H1 (cell line): ENCODE measurements around the gene RAB11FIP5. TPM values are rescaled to one million over a fixed set of nuclear protein-coding genes. Genes with fewer than 3 reads are reported as not detected.

Source experiments
- CTCF ChIA-PET: fragments of 300-600 bp; sonication (Branson Sonifier 250); formaldehyde crosslinking; loops from one replicate; lab custom pipeline; 2021; ENCODE audit not compliant: partially characterized antibody; lab: Charles Lee
- POLR2A ChIA-PET: fragments of 300-600 bp; sonication (Branson Sonifier 250); formaldehyde crosslinking; loops from one replicate; lab custom pipeline; 2021; ENCODE audit warnings: inconsistent platforms; ENCODE audit not compliant: partially characterized antibody; lab: Charles Lee
- DNase-seq, 2 experiments: peaks; one replicate each; pipeline versions ENCODE4 v3.0.0 to v3.0.0-alpha.2; 2010 to 2022; ENCODE audit warnings: low spot score in 2 of 2, low read depth in 1 of 2, mixed read lengths in 1 of 2
- FAIRE-seq: peaks from 2 replicates; lab custom pipeline; 2011; peaks lifted over from hg19 to GRCh38; lab: Jason Lieb, UNC
- H2AFZ ChIP-seq: 2 replicates; pipeline ENCODE4 v1.8.1; 2012; ENCODE audit warnings: low read length, inconsistent platforms
- H2AK5ac ChIP-seq: 2 replicates; pipeline ENCODE4 v1.6.1; 2013; ENCODE audit warnings: low read depth, low read length
- H2BK120ac ChIP-seq: replicated peaks from 2 replicates; pipeline ENCODE3; 2013; ENCODE audit warnings: low read depth, low read length, inconsistent platforms
- H2BK12ac ChIP-seq: 2 replicates; pipeline ENCODE4 v1.6.1; 2013; ENCODE audit warnings: low read depth, low read length
- H2BK15ac ChIP-seq: 2 replicates; pipeline ENCODE4 v1.6.1; 2013; ENCODE audit warnings: low read length
- H2BK20ac ChIP-seq: 2 replicates; pipeline ENCODE4 v1.6.1; 2013; ENCODE audit warnings: low read length
- H2BK5ac ChIP-seq: 2 replicates; pipeline ENCODE4 v1.6.1; 2013; ENCODE audit warnings: low read depth, low read length
- H3K14ac ChIP-seq: 2 replicates; pipeline ENCODE4 v1.6.1; 2013; ENCODE audit warnings: inconsistent platforms; ENCODE audit not compliant: insufficient read length
- H3K18ac ChIP-seq: 2 replicates; pipeline ENCODE4 v1.6.1; 2013; ENCODE audit warnings: low read length; ENCODE audit errors: extremely low read depth
- H3K23ac ChIP-seq: 2 replicates; pipeline ENCODE4 v1.6.1; 2013; ENCODE audit warnings: inconsistent platforms; ENCODE audit not compliant: insufficient read length
- H3K23me2 ChIP-seq: 2 replicates; pipeline ENCODE4 v1.6.1; 2013; ENCODE audit warnings: low read depth, low read length
- H3K27ac ChIP-seq: 2 replicates; pipeline ENCODE4 v1.6.1; 2011; ENCODE audit warnings: low read depth, low read length, inconsistent platforms
- H3K27me3 ChIP-seq, 4 experiments: replicated peaks in 1 of 4; 1 replicate in 1 of 4; 2 replicates in 3 of 4; pipeline versions ENCODE4 v1.6.1 to v1.8.1; 2011 to 2013; ENCODE audit warnings: low read length in 3 of 4, mild to moderate bottlenecking in 3 of 4, inconsistent platforms in 2 of 4, mixed read lengths in 2 of 4, moderate library complexity in 1 of 4; ENCODE audit not compliant: control insufficient read depth in 3 of 4, insufficient read depth in 3 of 4; ENCODE audit errors: extremely low read depth in 1 of 4
- H3K36me3 ChIP-seq, 4 experiments: 2 replicates each; pipeline versions ENCODE4 v1.6.1 to v1.8.1; 2011 to 2013; ENCODE audit warnings: mild to moderate bottlenecking in 4 of 4, low read length in 3 of 4, moderate library complexity in 2 of 4, control low read depth in 1 of 4, inconsistent platforms in 1 of 4; ENCODE audit not compliant: insufficient read depth in 4 of 4, control insufficient read depth in 2 of 4
- H3K4ac ChIP-seq: replicated peaks from 2 replicates; pipeline ENCODE3; 2013; ENCODE audit warnings: low read length, low read depth, mixed read lengths, inconsistent platforms; ENCODE audit not compliant: insufficient read length
- H3K4me1 ChIP-seq, 4 experiments: replicated peaks in 1 of 4; 1 replicate in 1 of 4; 2 replicates in 3 of 4; pipeline versions ENCODE4 v1.6.1 to v1.8.1; 2011 to 2013; ENCODE audit warnings: low read length in 3 of 4, inconsistent platforms in 2 of 4, mixed read lengths in 1 of 4; ENCODE audit not compliant: insufficient read depth in 4 of 4, control insufficient read depth in 3 of 4
- H3K4me2 ChIP-seq, 2 experiments: 2 replicates each; pipeline versions ENCODE4 v1.6.1 to v1.8.1; 2011 to 2013; ENCODE audit warnings: low read depth in 2 of 2, low read length in 2 of 2, control low read depth in 1 of 2, inconsistent platforms in 1 of 2, mild to moderate bottlenecking in 1 of 2; ENCODE audit not compliant: insufficient read depth in 1 of 2
- H3K4me3 ChIP-seq, 4 experiments: fragments of 200-600, 300-600 bp in 1 of 4; sonication (generic), shearing (Covaris generic), sonication (Bioruptor Twin) in 1 of 4; 2 replicates each; pipeline versions ENCODE4 v1.5.1 to v1.8.1; 2011 to 2016; ENCODE audit warnings: low read length in 4 of 4, low read depth in 3 of 4, control low read depth in 2 of 4, inconsistent platforms in 2 of 4, mild to moderate bottlenecking in 2 of 4, mixed read lengths in 1 of 4, moderate library complexity in 1 of 4; ENCODE audit not compliant: insufficient read depth in 2 of 4; ENCODE audit errors: extremely low read depth in 1 of 4
- H3K56ac ChIP-seq: replicated peaks from 2 replicates; pipeline ENCODE3; 2013; ENCODE audit warnings: low read depth, mild to moderate bottlenecking, mixed read lengths, low read length, inconsistent platforms; ENCODE audit not compliant: insufficient read length
- H3K79me1 ChIP-seq: 2 replicates; pipeline ENCODE4 v1.6.1; 2013; ENCODE audit warnings: low read depth, low read length, control low read depth
- H3K79me2 ChIP-seq, 2 experiments: 2 replicates each; pipeline versions ENCODE4 v1.6.1 to v1.8.1; 2012 to 2013; ENCODE audit warnings: low read length in 2 of 2, mild to moderate bottlenecking in 2 of 2, inconsistent platforms in 1 of 2; ENCODE audit not compliant: insufficient read depth in 2 of 2, control insufficient read depth in 1 of 2
- H3K9ac ChIP-seq, 4 experiments: replicated peaks in 1 of 4; 1 replicate in 1 of 4; 2 replicates in 3 of 4; pipeline versions ENCODE4 v1.6.1 to v1.8.1; 2011 to 2013; ENCODE audit warnings: low read depth in 3 of 4, low read length in 3 of 4, control low read depth in 2 of 4, mild to moderate bottlenecking in 2 of 4, moderate library complexity in 2 of 4, inconsistent platforms in 1 of 4; ENCODE audit errors: extremely low read depth in 1 of 4
- H3K9me3 ChIP-seq, 2 experiments: 2 replicates each; pipeline versions ENCODE4 v1.6.1 to v1.8.1; 2012 to 2013; ENCODE audit warnings: mild to moderate bottlenecking in 2 of 2, moderate library complexity in 2 of 2, control low read depth in 1 of 2, inconsistent platforms in 1 of 2, low read depth in 1 of 2, low read length in 1 of 2, mixed read lengths in 1 of 2; ENCODE audit not compliant: insufficient read depth in 2 of 2
- H4K20me1 ChIP-seq, 2 experiments: replicated peaks in 1 of 2; 2 replicates each; pipeline versions ENCODE3 to v1.8.1; 2011 to 2013; ENCODE audit warnings: inconsistent platforms in 2 of 2, low read length in 2 of 2, mild to moderate bottlenecking in 1 of 2; ENCODE audit not compliant: insufficient read depth in 2 of 2, control insufficient read depth in 1 of 2
- H4K5ac ChIP-seq: 2 replicates; pipeline ENCODE4 v1.6.1; 2013; ENCODE audit warnings: low read length, low read depth, mixed read lengths, inconsistent platforms; ENCODE audit not compliant: insufficient read length
- H4K8ac ChIP-seq: 2 replicates; pipeline ENCODE4 v1.8.0; 2013; ENCODE audit warnings: mild to moderate bottlenecking, moderate library complexity, low read length, inconsistent platforms; ENCODE audit not compliant: insufficient read depth; ENCODE audit errors: extremely low read depth
- H4K91ac ChIP-seq: replicated peaks from 2 replicates; pipeline ENCODE3; 2013; ENCODE audit warnings: low read length, mixed read lengths, inconsistent platforms; ENCODE audit not compliant: insufficient read length
- CTCF ChIP-seq, 3 experiments: IDR thresholded peaks; 1 replicate in 2 of 3; 2 replicates in 1 of 3; pipeline versions ENCODE4 v1.5.1 to v1.6.1; 2011; ENCODE audit warnings: low read length in 3 of 3, mild to moderate bottlenecking in 3 of 3, inconsistent platforms in 2 of 3, low read depth in 1 of 3, moderate library complexity in 1 of 3; ENCODE audit not compliant: insufficient read depth in 1 of 3; ENCODE audit errors: control extremely low read depth in 1 of 3
- EP300 ChIP-seq, 2 experiments: IDR thresholded peaks; 1 replicate in 1 of 2; 2 replicates in 1 of 2; pipeline ENCODE4 v1.6.1; 2011 to 2012; ENCODE audit warnings: low read depth in 2 of 2, low read length in 2 of 2, mild to moderate bottlenecking in 2 of 2, borderline replicate concordance in 1 of 2, inconsistent platforms in 1 of 2, moderate library complexity in 1 of 2
- KDM4A ChIP-seq: IDR thresholded peaks from one replicate; pipeline ENCODE4 v1.7.1; 2012; ENCODE audit warnings: low read depth, mild to moderate bottlenecking, moderate library complexity, low read length, inconsistent platforms; ENCODE audit not compliant: severe bottlenecking
- POU5F1 ChIP-seq: IDR thresholded peaks from 2 replicates; pipeline ENCODE4 v1.6.1; 2011; ENCODE audit warnings: low read depth, mild to moderate bottlenecking, low read length, moderate library complexity
- SIN3A ChIP-seq, 2 experiments: IDR thresholded peaks in 1 of 2; conservative IDR thresholded peaks in 1 of 2; 2 replicates each; pipeline ENCODE4 v1.6.1; 2011 to 2012; ENCODE audit warnings: low read length in 2 of 2, improper control_type of control experiment in 1 of 2, low read depth in 1 of 2, mild to moderate bottlenecking in 1 of 2
- WGBS, 2 experiments: shearing (Covaris generic) in 1 of 2; methylation state at CpG; one replicate each; pipeline versions ENCODE4 v1.1.6 to v1.1.7; 2013 to 2015; ENCODE audit warnings: low lambda C conversion rate in 2 of 2, mixed read lengths in 2 of 2, inconsistent platforms in 1 of 2, low coverage in 1 of 2, missing lambda C conversion rate in 1 of 2; ENCODE audit not compliant: insufficient replicate concordance in 2 of 2, insufficient coverage in 1 of 2, insufficient read length in 1 of 2; ENCODE audit errors: extremely low coverage in 1 of 2, missing lambda C conversion rate in 1 of 2; 5-methylcytosine and 5-hydroxymethylcytosine counted together
- polyA plus RNA-seq, 7 experiments: library from polyadenylated mRNA; depleted of rRNA in 3 of 7; stranded (reverse) in 5 of 7; unstranded in 2 of 7; fragments of >200 nt in 5 of 7; fragments of 200-250 nt in 2 of 7; gene quantifications; 1 replicate in 5 of 7; 2 replicates in 1 of 7; 4 replicates in 1 of 7; pipeline versions ENCODE4 v1.2.1 to v1.2.3, GENCODE V29; 2011 to 2013; ENCODE audit warnings: missing spikeins in 2 of 7, mixed read lengths in 2 of 7
- total RNA-seq: library from RNA; stranded (reverse); fragmentation: NEBNext Ultra II Directional; extraction: Animal tissue kit (Norgen Biotek cat#: 25700); gene quantifications from 2 replicates; pipeline ENCODE4 v1.2.1, GENCODE V29; 2021

The RAB11FIP5 gene
- total and polyA plus RNA-seq, 2 of the 8 experiments (the other 6 are each of a cell fraction or from before 2014, with no cell fraction given): 6.3 to 17.0 TPM

DNA sequence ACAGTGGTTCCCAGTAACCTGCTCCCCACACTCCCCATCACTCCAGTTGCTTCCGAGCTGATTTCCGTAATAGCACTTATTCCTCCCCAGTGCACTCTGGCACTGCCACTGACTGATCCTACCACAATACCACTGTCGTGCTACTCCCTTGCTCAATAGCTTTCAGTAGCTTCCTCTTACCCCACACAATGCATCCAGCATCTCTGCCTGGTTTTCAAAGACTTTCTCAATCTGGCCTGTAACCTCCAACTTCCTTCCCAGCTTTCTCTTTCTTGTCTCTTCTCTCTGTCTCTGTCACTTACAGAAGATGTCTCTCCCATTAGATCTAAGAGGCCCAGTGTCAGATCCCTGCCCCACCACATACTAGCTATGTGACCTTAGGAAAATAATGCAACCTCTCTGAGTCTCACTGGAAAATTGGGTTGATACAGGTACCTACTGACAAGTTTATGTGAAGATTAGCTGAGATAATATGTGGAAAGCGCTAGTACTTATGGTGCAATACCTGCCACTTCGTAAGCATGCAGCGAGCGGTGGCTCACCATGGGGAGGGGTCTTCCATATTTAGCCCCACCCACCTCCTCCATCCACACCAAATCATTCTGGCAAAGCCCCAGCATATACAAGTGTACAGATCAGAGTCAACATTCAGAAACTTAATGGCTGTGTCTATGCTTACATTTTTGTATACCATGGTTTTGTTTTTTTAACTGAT, 77.9 kb downstream of the RAB11FIP5 start:
- CTCF ChIA-PET: interaction anchor here (0.6 to 3.3 kb wide), 15 partner anchors 9 to 142 kb away, joined by 3 to 11 read pairs (median 3); no protein-coding TSS in a partner anchor

More for the DNA sequence above, 77.9 kb downstream of the RAB11FIP5 start:
- no peak overlapping the region for H2AK5ac ChIP-seq
- no peak overlapping the region for H4K91ac ChIP-seq
- H3K56ac ChIP-seq: no peak overlapping the region
- H3K4me1 ChIP-seq: peaks cover 0 to 16% (median 8%) of the 10 kb centered on the region in 4 experiments; a peak in 5 of 7 replicates
- no peaks in the 10 kb centered on the region for H3K27me3 ChIP-seq
- 94% methylated on average over 7 of the region's 7 CpGs; no CpG with 5 or more reads in 1 of the 2 experiments for WGBS, 2 experiments
- no peak overlapping the region for H3K18ac ChIP-seq
- TF ChIP-seq POU5F1 (no peak), CTCF (IDR thresholded peaks at IDR 0.05; ENCODE audit: control extremely low read depth in 1 of 3, insufficient read depth in 1 of 3, low read depth in 1 of 3, low read length in 3 of 3) (no peak), EP300 (IDR thresholded peaks at IDR 0.05; ENCODE audit: borderline replicate concordance in 1 of 2, low read depth in 2 of 2, low read length in 2 of 2) (no peak), SIN3A (conservative IDR thresholded peaks at IDR 0.05 in 1 of 2, IDR thresholded peaks at IDR 0.05 in 1 of 2; ENCODE audit: low read depth in 1 of 2, low read length in 2 of 2) (no peak), KDM4A (no peak)
- FAIRE-seq (no peak), DNase-seq (no peak)
- H3K23ac ChIP-seq: no peak overlapping the region
- no peaks in the 10 kb centered on the region for H3K23me2 ChIP-seq
- H4K8ac ChIP-seq: no peak overlapping the region
- H2BK5ac ChIP-seq: no peak overlapping the region
- H4K5ac ChIP-seq: no peak overlapping the region
- peaks cover 5 to 10% of the 10 kb centered on the region in 2 experiments for H4K20me1 ChIP-seq
- H2BK20ac ChIP-seq: no peak overlapping the region
- no peak overlapping the region for H3K9ac ChIP-seq
- H3K4me2 ChIP-seq: no peak overlapping the region
- H2AFZ ChIP-seq: no peak overlapping the region
- no peak overlapping the region for H3K4me3 ChIP-seq
- H3K4ac ChIP-seq: no peak overlapping the region
- H2BK120ac ChIP-seq: no peak overlapping the region
- H2BK15ac ChIP-seq: no peak overlapping the region
- H3K79me1 ChIP-seq: no peaks in the 10 kb centered on the region
- H3K14ac ChIP-seq: no peak overlapping the region
- H3K79me2 ChIP-seq: no peaks in the 10 kb centered on the region
- no peaks in the 10 kb centered on the region for H3K9me3 ChIP-seq
- POLR2A ChIA-PET: interaction anchor here (1.0 to 1.3 kb wide), 2 partner anchors 11 to 14 kb away, joined by 3 read pairs; no protein-coding TSS in a partner anchor
- H2BK12ac ChIP-seq: no peak overlapping the region
- no peak overlapping the region for H3K27ac ChIP-seq
- no peaks in the 10 kb centered on the region; a peak in 1 of 8 replicates for H3K36me3 ChIP-seq
